ENCODE results near the gene NME3. TPM values are rescaled to one million over a fixed set of nuclear protein-coding genes. Genes with fewer than 3 reads are reported as not detected.
"Not testable (repeated sequence)": the region's sequence is repeated elsewhere in the genome, so short reads cannot be mapped to it uniquely, and the experiment has no call there.

The NME3 gene
- 10 to 100 TPM; 11.2 to 33.1 (median 17.3) TPM for polyA plus RNA-seq (ENCODE audit: insufficient read length in 10 of 10)
- long read RNA-seq, donor 1, transcript NME3-201 (5 exons, 1,069 nt), result major isoform, 10 of 12 reads
- long read RNA-seq, donor 1, partial matches to known transcripts, result 0 of 12 reads
- long read RNA-seq, donor 1, other reads (novel, unspliced or antisense), result 0 of 12 reads
- long read RNA-seq, donor 2, transcript NME3-201 (5 exons, 1,069 nt), result major isoform, 9 of 16 reads
- long read RNA-seq, donor 2, partial matches to known transcripts, result 0 of 16 reads
- long read RNA-seq, donor 2, other reads (novel, unspliced or antisense), result 0 of 16 reads
- long read RNA-seq, donor 3, result 0 reads
- long read RNA-seq, donor 4, transcript NME3-201 (5 exons, 1,069 nt), result major isoform, 5 of 20 reads
- long read RNA-seq, donor 4, partial matches to known transcripts, result 10 of 20 reads
- long read RNA-seq, donor 4, other reads (novel, unspliced or antisense), result 0 of 20 reads
- long read RNA-seq, donor 5, transcript NME3-204 (4 exons, 920 nt), result minor isoform, 5 of 28 reads
- long read RNA-seq, donor 5, transcript NME3-201 (5 exons, 1,069 nt), result major isoform, 17 of 28 reads
- long read RNA-seq, donor 5, partial matches to known transcripts, result 0 of 28 reads
- long read RNA-seq, donor 5, other reads (novel, unspliced or antisense), result 0 of 28 reads
- long read RNA-seq, donor 6, transcript NME3-201 (5 exons, 1,069 nt), result major isoform, 10 of 23 reads
- long read RNA-seq, donor 6, partial matches to known transcripts, result 0 of 23 reads
- long read RNA-seq, donor 6, other reads (novel, unspliced or antisense), result 0 of 23 reads
- long read RNA-seq, donor 7, transcript NME3-201 (5 exons, 1,069 nt), result major isoform, 10 of 16 reads
- long read RNA-seq, donor 7, partial matches to known transcripts, result 0 of 16 reads
- long read RNA-seq, donor 7, other reads (novel, unspliced or antisense), result 0 of 16 reads
- long read RNA-seq, donor 8, transcript NME3-201 (5 exons, 1,069 nt), result major isoform, 8 of 17 reads
- long read RNA-seq, donor 8, partial matches to known transcripts, result 0 of 17 reads
- long read RNA-seq, donor 8, other reads (novel, unspliced or antisense), result 0 of 17 reads
- long read RNA-seq, donor 9, partial matches to known transcripts, result 0 of 1 reads
- long read RNA-seq, donor 9, other reads (novel, unspliced or antisense), result 0 of 1 reads

- DNase-seq, result peak; percentile 44 to 91 (median 80)
These were observed at the start of gene NME3 for GRCh38 chr16:1771188-1771863. TSS of gene NME3 (minus strand) at chr16:1771543. CDS start at chr16:1771534, 9 bp downstream.

GRCh38 chr16:1820946-1821290 is 49.6 kb upstream of the NME3 start:
- DNase-seq, result no peak

- no peak for DNase-seq
These were observed 49.0 kb upstream of the NME3 start for GRCh38 chr16:1820096-1820945.

- DNase-seq, result no peak
These were observed 48.3 kb upstream of the NME3 start for GRCh38 chr16:1819611-1820010.

- no peak for DNase-seq
These were observed 47.7 kb upstream of the NME3 start for GRCh38 chr16:1818873-1819525.

GRCh38 chr16:1818204-1818872 is 47.0 kb upstream of the NME3 start:
- DNase-seq, result no peak

GRCh38 chr16:1817716-1818115 is 46.4 kb upstream of the NME3 start:
- DNase-seq, result no peak

- no peak for DNase-seq
These were observed 45.9 kb upstream of the NME3 start for GRCh38 chr16:1817276-1817589.

GRCh38 chr16:1816396-1817275 is 45.3 kb upstream of the NME3 start:
- no peak for DNase-seq

- DNase-seq, result no peak
These were observed 44.1 kb upstream of the NME3 start for GRCh38 chr16:1815461-1815860.

GRCh38 chr16:1812732-1813163 is 41.4 kb upstream of the NME3 start:
- DNase-seq, result peak; percentile 12 to 46 (median 26)

GRCh38 chr16:1810536-1810935 is 39.2 kb upstream of the NME3 start:
- DNase-seq, result no peak

GRCh38 chr16:1810106-1810505 is 38.8 kb upstream of the NME3 start:
- DNase-seq, result no peak

GRCh38 chr16:1809281-1809801 is 38.0 kb upstream of the NME3 start:
- DNase-seq, result no peak

GRCh38 chr16:1808691-1809090 is 37.3 kb upstream of the NME3 start:
- no peak for DNase-seq

- DNase-seq, result no peak
These were observed 36.3 kb upstream of the NME3 start for GRCh38 chr16:1807626-1808025.

GRCh38 chr16:1800701-1801100 is 29.4 kb upstream of the NME3 start:
- no peak for DNase-seq

- DNase-seq, result not testable (repeated sequence)
These were observed 27.9 kb upstream of the NME3 start for GRCh38 chr16:1799263-1799662.
